Tibial artery (tissue), 4 donors: ENCODE measurements around the gene RPL19.

Experiments
- DNase-seq, 2 donors: peaks; one replicate each; pipeline ENCODE4 v3.0.0-alpha.2; 2019
- H3K27ac ChIP-seq, 2 donors: fragments of 200-600 bp; sonication (generic) in 1 of 2; 1 replicate in 1 of 2; 2 replicates in 1 of 2; pipeline ENCODE4 v1.5.1; 2018 to 2019; ENCODE audit warnings: mild to moderate bottlenecking in 1 of 2
- H3K27me3 ChIP-seq, 2 donors: fragments of 200-600 bp; sonication (generic) in 1 of 2; one replicate each; pipeline versions ENCODE4 v1.5.1 to v1.6.0; 2016 to 2019
- H3K36me3 ChIP-seq, 3 donors: fragments of 200-600 bp; sonication (generic) in 2 of 3; one replicate each; pipeline ENCODE4 v1.5.1; 2016 to 2019; ENCODE audit warnings: mild to moderate bottlenecking in 2 of 3
- H3K4me1 ChIP-seq, 4 donors: fragments of 200-600 bp; sonication (generic) in 2 of 4; 1 replicate in 3 of 4; 2 replicates in 1 of 4; pipeline ENCODE4 v1.5.1; 2016 to 2019
- H3K4me3 ChIP-seq, 2 donors: fragments of 200-600 bp; sonication (generic) in 1 of 2; 1 replicate in 1 of 2; 2 replicates in 1 of 2; pipeline ENCODE4 v1.5.1; 2018 to 2019; ENCODE audit warnings: mild to moderate bottlenecking in 2 of 2
- H3K9me3 ChIP-seq, 3 donors: fragments of 200-600 bp; sonication (generic) in 1 of 3; one replicate each; pipeline ENCODE4 v1.5.1; 2016 to 2019
- intact Hi-C: fragments of 100-400 bp; cut with DNase I; formaldehyde crosslinking; loops from one replicate; pipeline ENCODE4 v1.15.0; 2023; ENCODE audit warnings: low total_unique reads
- TF ChIP-seq, protein P1 (sequence below), 2 experiments: fragments of 200-600 bp in 1 of 2; fragments of 450-650 bp in 1 of 2; IDR thresholded peaks; one replicate each; pipeline ENCODE4 v1.5.1; 2017 to 2019; ENCODE audit warnings: antibody characterized with exemption in 2 of 2, mild to moderate bottlenecking in 1 of 2, moderate library complexity in 1 of 2

The RPL19 gene

DNA sequence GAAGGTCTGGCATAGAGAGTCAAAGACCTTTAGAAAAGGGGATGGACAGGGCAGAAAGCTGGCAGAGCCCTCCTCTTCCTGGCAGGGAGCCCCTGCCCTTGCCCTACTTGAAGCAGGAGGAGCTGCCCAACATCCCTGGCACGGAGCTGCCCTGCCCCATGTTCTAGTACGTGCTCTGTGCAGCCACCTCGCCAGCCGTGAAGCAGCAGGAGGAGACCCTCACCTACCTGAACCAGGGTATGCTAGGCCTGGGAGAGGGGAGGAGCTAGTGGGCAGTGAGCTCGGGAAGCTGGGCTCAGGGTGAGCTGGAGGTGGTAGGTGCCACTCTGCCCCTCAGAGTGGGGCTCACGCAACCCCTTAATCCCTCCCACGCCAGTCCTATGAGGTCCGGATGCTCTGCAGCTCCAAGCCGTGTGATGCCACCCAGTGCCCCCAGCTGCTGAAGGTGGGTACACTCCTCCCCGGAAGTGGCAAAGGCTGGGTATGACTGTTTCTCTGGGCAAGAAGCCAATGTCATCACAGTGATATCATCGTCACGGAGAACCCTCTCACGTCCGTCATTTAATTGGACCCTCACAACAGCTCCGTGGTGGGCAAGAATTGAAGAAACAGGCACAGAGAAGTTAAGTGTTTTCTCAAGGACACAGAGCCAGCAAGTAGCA is 38.4 kb downstream of the RPL19 start:
- intact Hi-C loops: loop anchor here (10.0 kb wide), 1 partner anchor 74 kb away; the partner anchor contains the start of gene ARL5C
- DNase-seq: peak in 1 of 2 donors; percentile 76
- TF ChIP-seq, protein P1, sequence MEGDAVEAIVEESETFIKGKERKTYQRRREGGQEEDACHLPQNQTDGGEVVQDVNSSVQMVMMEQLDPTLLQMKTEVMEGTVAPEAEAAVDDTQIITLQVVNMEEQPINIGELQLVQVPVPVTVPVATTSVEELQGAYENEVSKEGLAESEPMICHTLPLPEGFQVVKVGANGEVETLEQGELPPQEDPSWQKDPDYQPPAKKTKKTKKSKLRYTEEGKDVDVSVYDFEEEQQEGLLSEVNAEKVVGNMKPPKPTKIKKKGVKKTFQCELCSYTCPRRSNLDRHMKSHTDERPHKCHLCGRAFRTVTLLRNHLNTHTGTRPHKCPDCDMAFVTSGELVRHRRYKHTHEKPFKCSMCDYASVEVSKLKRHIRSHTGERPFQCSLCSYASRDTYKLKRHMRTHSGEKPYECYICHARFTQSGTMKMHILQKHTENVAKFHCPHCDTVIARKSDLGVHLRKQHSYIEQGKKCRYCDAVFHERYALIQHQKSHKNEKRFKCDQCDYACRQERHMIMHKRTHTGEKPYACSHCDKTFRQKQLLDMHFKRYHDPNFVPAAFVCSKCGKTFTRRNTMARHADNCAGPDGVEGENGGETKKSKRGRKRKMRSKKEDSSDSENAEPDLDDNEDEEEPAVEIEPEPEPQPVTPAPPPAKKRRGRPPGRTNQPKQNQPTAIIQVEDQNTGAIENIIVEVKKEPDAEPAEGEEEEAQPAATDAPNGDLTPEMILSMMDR (IDR thresholded peaks at IDR 0.05): no peak
- Histone ChIP-seq H3K27me3 (peaks cover 0 to 8% of the 10 kb centered on the region in 2 donors), H3K4me1 (peaks cover 0 to 18% (median 10%) of the 10 kb centered on the region in 4 donors), H3K27ac (no peak overlapping the region), H3K9me3 (no peaks in the 10 kb centered on the region), H3K36me3 (no peaks in the 10 kb centered on the region), H3K4me3 (no peak overlapping the region)

DNA sequence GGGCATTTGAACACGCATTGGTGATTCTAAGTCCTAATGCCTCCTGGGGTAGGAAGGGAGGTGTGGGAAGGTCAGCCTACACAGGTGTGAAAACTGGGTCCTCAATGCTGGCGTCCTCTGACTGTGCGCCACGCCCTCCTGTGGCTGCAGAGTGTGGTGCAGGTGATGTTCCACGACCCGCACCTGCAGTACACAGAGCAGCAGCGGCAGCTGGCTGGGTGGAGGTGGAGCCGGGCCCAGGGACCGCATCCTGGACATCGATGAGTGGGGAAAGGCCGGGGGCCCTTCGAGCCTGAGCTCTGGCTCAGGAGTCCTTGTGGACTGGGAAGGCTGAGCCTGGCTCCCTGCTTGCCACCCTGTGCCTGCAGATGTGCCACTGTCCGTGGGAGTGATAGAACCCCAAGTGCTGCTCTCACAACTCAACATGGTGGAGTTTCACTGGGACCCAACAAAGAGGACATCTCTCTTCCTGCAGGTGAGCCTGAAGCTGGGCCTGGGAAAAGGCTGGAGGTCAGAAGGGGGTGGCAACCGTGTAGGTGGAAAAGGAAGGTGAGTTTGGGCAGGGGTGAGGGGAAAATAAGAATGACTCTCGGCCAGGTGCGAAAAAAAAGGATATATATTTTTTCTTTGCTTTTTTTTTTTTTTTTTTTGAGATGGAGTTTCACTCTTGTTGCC is 39.7 kb downstream of the RPL19 start:
- intact Hi-C loops: loop anchor here (5.0 to 10.0 kb wide), 3 partner anchors 32 to 255 kb away; partner anchors contain the start of gene ARL5C
- peaks cover 0 to 25% (median 10%) of the 10 kb centered on the region in 4 donors for H3K4me1 ChIP-seq
- H3K9me3 ChIP-seq: no peaks in the 10 kb centered on the region
- peak in 1 of 2 donors; percentile 65 for DNase-seq
- H3K27me3 ChIP-seq: peaks cover 0 to 8% of the 10 kb centered on the region in 2 donors
- no peaks in the 10 kb centered on the region for H3K36me3 ChIP-seq
- TF ChIP-seq, protein P1 (IDR thresholded peaks at IDR 0.05): peak; percentile 23 to 37
- no peak overlapping the region for H3K4me3 ChIP-seq
- H3K27ac ChIP-seq: no peak overlapping the region

DNA sequence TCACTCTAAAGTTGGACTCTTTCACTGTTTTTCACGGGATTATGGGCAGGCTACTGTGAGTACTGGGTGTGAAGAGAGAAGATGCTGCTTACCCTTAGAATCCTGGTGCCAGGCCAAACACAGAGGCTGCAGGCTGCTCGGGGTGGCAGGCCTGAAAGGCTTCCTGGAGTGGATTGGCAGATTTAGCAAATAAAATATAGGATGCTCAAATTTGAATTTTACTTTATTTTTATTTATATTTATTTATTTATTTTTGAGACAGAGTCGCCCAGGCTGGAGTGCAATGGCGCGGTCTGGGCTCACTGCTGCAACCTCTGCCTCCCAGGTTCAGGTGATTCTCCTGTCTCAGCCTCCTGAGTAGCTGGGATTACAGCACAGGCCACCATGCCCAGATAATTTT is 40.5 kb downstream of the RPL19 start:
- TF ChIP-seq, protein P1 (IDR thresholded peaks at IDR 0.05): no peak

DNA sequence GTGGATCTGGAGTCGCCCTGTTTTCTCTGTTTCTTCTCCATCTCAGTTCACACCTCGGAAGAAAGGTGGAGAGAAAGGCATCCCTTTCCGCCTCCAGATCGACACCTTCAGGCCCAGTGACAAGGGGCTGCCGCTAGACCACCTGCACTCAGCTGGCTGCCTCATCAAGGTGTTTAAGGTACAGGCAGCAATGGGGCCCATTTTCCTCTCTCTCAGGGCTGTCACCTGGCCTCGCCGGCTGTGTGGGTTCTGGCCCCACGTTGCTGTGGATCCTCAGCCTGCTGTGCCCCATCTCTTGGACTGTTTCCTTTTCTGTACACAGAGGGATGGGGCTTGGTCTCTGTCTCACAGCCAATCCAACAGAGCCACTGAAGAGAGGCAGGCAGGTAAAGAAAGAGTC is 43.1 kb downstream of the RPL19 start:
- intact Hi-C loops: loop anchor here (5.0 to 10.0 kb wide), 2 partner anchors 36 to 258 kb away; no protein-coding TSS in a partner anchor
- H3K36me3 ChIP-seq: no peaks in the 10 kb centered on the region
- H3K27ac ChIP-seq: no peak overlapping the region
- peaks cover 0 to 20% (median 6%) of the 10 kb centered on the region in 4 donors for H3K4me1 ChIP-seq
- H3K27me3 ChIP-seq: peaks cover 0 to 8% of the 10 kb centered on the region in 2 donors
- TF ChIP-seq, protein P1 (IDR thresholded peaks at IDR 0.05): no peak
- peak in 1 of 2 donors; percentile 48 for DNase-seq
- H3K4me3 ChIP-seq: no peak overlapping the region
- no peaks in the 10 kb centered on the region for H3K9me3 ChIP-seq

More for the DNA sequence above, 40.5 kb downstream of the RPL19 start:
- H3K4me1 ChIP-seq: peaks cover 0 to 29% (median 10%) of the 10 kb centered on the region in 4 donors
- no peak for DNase-seq
- H3K9me3 ChIP-seq: no peaks in the 10 kb centered on the region
- H3K4me3 ChIP-seq: no peak overlapping the region
- no peak overlapping the region for H3K27ac ChIP-seq
- intact Hi-C loops: loop anchor here (5.0 to 10.0 kb wide), 2 partner anchors 33 to 256 kb away; no protein-coding TSS in a partner anchor
- no peaks in the 10 kb centered on the region for H3K36me3 ChIP-seq
- H3K27me3 ChIP-seq: peaks cover 0 to 8% of the 10 kb centered on the region in 2 donors

DNA sequence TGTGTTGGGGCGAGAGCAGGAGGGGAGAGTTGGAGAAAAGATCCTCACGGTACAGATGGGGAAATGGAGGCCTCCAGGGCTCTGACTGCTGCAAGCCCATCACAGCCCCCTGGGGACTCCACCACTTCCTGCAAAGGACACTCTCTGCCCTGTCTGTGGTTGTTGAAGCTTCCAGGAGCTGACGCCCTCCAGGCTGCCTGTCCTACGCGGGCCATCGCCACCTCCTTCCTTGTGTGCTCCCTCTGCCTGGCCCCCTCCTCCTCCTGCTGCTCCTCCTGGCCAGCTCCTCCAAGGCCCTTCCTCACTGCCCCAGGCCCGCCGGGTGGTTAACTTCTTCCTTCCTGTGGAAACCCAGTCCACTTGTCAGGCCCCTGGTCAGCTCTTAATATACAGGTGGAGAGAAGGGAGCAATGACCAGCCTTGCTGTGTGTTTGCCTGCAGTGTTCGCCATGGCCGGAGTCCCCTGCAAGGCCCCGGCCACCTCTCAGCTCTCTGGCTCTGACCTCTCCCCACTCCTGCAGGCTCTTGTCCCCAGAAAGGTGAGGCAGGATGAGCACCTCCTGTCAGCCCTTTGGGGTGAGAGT is 44.0 kb downstream of the RPL19 start:
- intact Hi-C loops: loop anchor here (5.0 to 10.0 kb wide), 2 partner anchors 37 to 259 kb away; no protein-coding TSS in a partner anchor
- DNase-seq: peak in 1 of 2 donors; percentile 65
- Histone ChIP-seq H3K27me3 (peaks cover 0 to 8% of the 10 kb centered on the region in 2 donors), H3K4me3 (no peak overlapping the region), H3K4me1 (peaks cover 0 to 11% (median 0%) of the 10 kb centered on the region in 4 donors), H3K27ac (no peak overlapping the region), H3K9me3 (no peaks in the 10 kb centered on the region), H3K36me3 (no peaks in the 10 kb centered on the region)
- TF ChIP-seq, protein P1 (IDR thresholded peaks at IDR 0.05): no peak
